MM.1S (cell line): ENCODE data around the gene PRKCZ.

Experiments
- EZH2 ChIP-seq: fragments of 300-600 bp; sonication (generic); optimal IDR thresholded peaks from 2 replicates; pipeline ENCODE3; 2017; ENCODE audit warnings: low read depth, mild to moderate bottlenecking, antibody characterized with exemption, low read length, mixed read lengths
- TF ChIP-seq, protein P1 (sequence below): fragments of 300-600 bp; sonication (generic); IDR thresholded peaks from 2 replicates; pipeline ENCODE4 v1.5.1; 2016; ENCODE audit warnings: antibody characterized with exemption, low read length, mixed read lengths

DNA sequence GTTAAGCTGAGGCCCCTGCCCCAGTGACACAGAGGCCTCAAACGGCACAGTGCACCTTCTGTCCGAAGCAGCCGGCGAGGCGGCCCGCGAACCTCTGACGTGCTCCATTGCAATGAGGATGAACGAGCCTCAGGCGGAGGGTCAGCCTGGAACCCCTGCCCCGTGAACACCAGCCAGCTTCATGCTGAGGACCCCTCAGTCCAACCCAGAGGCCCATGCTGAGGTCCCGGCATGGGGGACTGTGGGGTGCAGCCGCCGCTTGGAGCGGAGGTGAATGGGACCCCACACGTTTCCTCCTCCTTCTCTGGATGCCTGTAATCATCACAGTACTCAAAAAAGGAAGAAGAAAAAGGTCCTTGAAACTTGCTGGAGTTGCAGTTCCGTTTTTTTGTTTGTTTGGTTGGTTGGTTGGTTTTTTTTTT is 62.1 kb downstream of the PRKCZ start:
- no peak for TF ChIP-seq EZH2
- TF ChIP-seq, protein P1, sequence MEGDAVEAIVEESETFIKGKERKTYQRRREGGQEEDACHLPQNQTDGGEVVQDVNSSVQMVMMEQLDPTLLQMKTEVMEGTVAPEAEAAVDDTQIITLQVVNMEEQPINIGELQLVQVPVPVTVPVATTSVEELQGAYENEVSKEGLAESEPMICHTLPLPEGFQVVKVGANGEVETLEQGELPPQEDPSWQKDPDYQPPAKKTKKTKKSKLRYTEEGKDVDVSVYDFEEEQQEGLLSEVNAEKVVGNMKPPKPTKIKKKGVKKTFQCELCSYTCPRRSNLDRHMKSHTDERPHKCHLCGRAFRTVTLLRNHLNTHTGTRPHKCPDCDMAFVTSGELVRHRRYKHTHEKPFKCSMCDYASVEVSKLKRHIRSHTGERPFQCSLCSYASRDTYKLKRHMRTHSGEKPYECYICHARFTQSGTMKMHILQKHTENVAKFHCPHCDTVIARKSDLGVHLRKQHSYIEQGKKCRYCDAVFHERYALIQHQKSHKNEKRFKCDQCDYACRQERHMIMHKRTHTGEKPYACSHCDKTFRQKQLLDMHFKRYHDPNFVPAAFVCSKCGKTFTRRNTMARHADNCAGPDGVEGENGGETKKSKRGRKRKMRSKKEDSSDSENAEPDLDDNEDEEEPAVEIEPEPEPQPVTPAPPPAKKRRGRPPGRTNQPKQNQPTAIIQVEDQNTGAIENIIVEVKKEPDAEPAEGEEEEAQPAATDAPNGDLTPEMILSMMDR: no peak
